Hepatic stellate cell (primary cell): Measurements from ENCODE around the gene UBE2J2.

Source experiments
- DNase-seq: peaks from one replicate; pipeline ENCODE4 v3.0.0; 2011; ENCODE audit warnings: low spot score

Gene UBE2J2

DNA sequence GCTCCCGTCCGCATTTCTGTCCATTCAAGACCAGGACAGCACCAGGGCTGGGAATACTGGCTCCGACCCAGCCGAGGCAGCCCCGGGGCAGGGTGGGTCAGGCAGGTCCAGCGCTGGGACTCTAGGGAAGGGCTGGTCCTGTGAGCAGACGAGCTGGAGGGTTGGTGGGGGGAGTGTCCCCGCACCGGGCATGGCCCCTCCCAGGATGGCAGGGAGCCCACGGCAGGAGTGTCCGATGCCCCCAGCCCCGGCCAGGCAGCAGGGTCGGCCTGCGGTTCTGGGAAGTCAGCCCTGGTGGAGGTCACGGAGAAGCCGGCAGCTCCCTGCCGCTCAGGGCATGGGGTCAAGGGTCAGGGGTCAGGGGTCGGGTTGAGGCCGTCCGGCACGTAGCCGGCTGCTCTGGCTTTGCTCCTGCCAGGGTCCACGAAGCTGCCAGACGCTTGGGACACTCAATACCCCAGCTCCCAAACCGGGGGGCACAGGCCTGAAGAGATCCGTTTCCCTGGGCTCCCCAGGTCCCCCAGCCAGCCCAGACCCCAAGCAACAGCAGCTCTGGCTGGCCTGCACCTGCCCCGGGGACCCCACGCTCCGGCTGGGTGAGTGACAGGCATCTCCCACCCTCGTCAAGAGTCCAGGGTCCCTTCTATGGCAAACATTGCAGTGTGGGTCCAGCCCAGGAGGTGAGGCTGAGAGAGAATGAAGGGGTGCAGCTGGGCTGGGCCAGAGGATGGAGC is 33.9 kb downstream of the UBE2J2 start:
- DNase-seq, result peak; percentile 40

DNA sequence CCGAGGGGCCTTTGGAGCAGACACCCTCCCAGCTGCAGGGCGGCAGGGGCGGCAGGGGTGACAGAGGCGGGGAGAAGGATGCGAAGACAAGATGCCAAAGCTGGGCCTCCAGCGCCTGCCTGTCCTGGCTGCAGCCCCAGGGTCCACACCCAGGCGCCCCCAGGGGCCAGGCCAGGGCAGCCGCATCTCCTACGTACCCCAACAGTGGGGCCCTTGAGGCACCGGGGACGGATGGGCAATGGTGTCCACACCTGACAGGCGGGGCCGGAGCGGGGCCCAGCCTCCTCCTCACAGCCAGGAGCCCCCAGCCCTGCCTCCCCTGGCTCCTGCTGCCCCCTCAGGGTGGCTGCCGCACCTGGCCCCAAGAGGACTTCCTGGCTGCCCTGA is 34.4 kb downstream of the UBE2J2 start:
- no peak for DNase-seq

DNA sequence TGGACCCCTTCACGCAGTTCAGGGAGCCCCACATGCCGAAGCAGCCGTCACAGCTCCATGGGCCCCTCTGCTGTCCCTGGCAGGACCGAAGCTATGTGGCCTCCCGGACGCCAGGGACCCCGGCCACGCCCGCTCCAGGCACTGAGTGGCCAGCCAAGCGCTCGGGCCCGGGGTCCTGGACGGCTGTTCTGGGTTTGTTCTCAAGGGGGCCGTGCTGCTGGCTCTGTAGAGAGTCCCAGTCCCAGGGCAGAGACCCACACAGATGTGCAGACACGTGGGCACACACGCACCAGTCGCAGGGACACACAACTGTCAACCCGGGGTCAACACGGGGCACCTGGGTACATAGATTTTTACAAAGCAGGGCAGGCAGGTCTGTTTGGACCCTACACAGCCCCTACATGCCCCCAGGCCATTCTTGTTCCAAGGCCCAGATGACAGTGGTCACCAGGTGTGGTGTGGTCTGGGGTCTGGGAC is 34.9 kb downstream of the UBE2J2 start:
- DNase-seq, result no peak

DNA sequence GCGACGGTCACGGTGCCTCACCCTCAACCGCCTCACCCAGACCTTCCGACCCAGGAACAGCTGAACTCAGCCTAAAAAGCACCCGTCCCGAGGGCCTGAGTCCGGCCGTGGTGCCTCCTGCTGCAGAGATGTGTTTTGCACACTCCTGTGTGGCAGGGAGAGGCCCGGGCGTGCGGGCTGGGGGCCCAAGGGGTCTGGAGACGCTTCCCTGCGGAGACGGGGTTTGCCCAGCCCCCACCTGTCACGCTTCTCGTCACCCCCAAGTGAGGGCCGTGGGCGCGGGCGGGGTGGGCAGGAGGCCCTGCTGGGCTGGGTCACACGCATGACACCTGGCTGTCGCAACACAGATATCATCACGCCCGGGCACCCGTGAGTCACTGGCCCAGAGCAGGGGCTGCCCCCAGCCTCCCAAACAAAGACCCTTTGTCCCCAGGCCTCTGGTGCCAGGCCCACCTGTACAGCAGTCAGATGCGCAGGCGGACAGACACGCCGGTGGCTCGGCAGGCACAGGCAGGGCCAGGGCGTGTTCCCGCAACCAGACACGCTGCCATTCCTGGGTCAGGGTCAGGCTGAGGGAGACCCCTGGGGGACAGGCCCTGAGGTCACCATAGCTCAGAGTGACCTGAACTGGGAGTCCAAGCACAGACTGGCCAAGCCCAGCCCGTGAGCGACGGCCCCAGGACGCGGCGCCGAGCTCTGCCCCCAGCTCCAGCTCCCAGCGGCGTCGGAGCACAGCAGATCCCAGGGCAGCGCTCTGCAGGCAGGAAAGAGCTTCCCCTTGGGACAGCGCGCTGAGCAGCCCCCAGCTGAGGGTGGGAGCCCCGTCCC is 35.6 kb downstream of the UBE2J2 start:
- no peak for DNase-seq

GRCh38 chr1:1236945-1237873 is 36.4 kb downstream of the UBE2J2 start:
- no peak for DNase-seq

DNA sequence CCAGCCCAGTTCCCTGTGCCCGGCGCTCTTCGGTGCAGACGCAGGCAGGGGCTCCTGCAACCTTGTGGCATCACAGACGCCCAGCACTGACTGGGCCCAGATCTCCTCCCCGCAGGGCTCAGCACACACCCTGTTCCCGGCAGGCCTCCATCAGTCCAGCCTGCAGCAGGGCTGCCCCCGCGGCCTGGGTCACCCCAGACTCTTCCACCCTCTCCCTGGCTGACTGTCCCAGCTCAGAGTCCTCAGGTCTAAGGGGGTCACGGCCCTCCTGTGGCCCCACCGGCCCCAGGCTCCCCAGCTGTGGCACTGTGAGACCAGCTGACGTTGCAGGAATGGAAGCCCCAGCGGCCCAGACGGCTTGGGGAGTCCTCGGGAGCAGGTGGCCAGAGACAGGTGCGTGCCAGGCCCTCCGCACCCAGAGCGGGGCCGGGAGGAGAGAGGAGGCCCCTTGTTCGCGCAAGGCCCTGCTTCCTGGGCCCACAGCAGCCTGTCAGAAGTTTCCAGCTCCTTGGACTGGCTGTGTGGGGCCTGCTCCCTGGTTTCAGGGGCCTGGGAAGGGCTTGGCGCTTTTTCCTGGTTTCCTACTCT is 37.4 kb downstream of the UBE2J2 start:
- no peak for DNase-seq

DNA sequence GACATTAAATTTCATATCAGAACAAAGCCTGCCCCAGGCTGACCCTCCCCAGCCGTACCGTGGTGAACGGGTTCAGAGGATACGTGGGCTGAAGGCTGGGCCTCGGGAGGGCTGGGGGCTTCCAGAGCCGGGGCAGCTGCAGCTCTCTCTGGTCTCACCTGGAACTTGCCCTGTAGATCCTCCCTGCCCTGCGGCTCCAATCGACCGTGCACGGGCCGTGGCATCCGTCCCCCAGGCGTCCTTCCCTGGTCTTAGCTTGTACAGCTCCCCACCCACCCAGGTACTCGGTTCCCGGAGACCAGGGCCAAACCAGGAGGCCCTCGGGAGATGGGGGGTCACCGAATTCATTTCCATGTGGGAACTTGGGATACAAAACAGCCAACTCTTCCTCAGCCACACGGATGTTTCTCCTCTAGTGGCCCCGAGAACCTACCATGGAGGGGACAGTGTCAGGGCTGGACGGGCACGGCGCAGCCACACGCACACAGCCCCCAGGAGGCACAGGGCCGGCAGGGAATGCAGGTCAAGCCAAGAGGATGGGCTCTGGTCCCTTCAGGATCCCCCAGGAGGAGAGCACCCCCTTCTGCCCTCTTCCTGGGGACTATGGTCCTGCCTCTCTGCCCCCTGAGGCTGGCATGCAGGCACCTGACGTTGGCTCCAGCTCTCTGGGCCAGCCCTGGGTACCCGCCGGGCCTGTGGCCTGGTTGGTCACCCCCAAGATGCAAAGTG is 38.5 kb downstream of the UBE2J2 start:
- DNase-seq, result no peak

DNA sequence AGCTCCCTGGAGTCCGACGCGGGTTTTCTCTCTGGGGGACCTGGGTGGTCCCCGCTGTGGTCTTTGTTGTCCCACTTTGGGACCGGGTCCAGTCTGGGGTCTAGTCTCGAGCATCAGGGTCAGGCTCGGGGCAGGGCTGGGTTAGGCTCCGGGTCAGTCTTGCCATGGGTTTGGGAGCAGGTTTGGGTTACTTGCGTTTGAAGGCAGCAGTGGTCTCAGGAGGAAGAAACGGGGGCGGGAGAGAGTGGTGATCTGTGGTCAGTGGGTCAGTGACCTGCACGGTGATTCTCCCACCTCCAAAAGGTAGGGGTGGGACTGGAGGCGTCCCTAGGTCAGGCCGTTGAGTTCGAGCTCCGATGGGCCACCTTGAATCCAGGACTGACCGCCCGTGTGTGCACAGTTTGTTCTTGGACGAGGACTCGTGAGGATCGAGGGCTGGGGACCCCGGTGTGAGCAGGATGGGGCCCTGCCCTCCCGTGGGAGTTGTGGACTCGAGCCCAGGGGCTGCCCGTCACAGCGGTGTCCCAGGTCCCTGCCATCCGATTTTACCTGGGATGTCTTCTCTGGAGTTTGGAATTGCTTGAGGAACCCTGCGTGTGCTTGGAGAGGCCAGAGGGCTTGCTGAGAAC is 39.4 kb downstream of the UBE2J2 start:
- DNase-seq, result no peak

DNA sequence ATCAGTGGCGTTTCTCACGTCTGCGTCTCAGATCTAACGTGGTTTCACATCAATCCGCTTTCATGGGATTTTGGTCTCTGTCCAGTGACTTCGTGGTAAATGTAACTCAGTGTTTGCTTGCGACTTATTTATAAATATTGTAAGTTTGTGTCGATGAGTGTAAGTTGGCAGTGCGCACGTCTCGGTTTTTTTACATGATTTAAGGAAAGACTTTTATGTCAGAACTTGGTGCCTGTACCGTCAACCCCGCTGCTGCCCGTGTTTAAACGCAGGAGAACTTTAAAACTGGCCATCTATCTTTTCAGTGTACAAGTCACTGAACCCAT is 40.1 kb downstream of the UBE2J2 start:
- DNase-seq, result no peak

DNA sequence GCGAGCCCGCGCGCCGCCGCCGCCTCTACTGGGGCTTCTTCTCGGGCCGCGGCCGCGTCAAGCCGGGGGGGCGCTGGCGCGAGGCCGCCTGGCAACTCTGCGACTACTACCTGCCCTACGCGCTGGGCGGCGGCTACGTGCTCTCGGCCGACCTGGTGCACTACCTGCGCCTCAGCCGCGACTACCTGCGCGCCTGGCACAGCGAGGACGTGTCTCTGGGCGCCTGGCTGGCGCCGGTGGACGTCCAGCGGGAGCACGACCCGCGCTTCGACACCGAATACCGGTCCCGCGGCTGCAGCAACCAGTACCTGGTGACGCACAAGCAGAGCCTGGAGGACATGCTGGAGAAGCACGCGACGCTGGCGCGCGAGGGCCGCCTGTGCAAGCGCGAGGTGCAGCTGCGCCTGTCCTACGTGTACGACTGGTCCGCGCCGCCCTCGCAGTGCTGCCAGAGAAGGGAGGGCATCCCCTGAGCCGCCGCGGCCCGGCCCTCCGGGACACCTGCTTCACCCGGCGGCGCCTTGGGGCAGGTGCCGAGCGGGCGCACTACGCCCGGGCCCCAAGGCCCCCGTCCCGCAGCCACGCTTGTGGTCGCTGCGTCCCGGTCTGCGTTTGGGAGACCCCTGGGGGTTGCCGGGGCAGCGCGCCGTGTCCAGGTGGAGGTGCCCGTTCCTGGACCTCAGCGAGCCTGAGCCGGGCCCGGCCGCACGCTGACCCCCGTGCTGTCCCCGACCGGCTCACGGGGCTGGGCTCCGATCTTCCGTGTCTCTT is 40.7 kb downstream of the UBE2J2 start:
- DNase-seq, result no peak

DNA sequence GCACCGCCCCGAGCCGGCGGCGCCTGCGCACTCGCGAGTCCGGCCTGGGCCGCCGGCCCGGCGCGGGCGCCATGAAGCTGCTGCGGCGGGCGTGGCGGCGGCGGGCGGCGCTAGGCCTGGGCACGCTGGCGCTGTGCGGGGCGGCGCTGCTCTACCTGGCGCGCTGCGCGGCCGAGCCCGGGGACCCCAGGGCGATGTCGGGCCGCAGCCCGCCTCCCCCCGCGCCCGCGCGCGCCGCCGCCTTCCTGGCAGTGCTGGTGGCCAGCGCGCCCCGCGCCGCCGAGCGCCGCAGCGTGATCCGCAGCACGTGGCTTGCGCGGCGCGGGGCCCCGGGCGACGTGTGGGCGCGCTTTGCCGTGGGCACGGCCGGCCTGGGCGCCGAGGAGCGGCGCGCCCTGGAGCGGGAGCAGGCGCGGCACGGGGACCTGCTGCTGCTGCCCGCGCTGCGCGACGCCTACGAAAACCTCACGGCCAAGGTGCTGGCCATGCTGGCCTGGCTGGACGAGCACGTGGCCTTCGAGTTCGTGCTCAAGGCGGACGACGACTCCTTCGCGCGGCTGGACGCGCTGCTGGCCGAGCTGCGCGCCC is 41.4 kb downstream of the UBE2J2 start, which contains the start of gene B3GALT6:
Gene B3GALT6 (plus strand): TSS at position 30 of the 588 bp plus-strand sequence. CDS start 42 bp downstream, at position 72.
- no peak for DNase-seq

DNA sequence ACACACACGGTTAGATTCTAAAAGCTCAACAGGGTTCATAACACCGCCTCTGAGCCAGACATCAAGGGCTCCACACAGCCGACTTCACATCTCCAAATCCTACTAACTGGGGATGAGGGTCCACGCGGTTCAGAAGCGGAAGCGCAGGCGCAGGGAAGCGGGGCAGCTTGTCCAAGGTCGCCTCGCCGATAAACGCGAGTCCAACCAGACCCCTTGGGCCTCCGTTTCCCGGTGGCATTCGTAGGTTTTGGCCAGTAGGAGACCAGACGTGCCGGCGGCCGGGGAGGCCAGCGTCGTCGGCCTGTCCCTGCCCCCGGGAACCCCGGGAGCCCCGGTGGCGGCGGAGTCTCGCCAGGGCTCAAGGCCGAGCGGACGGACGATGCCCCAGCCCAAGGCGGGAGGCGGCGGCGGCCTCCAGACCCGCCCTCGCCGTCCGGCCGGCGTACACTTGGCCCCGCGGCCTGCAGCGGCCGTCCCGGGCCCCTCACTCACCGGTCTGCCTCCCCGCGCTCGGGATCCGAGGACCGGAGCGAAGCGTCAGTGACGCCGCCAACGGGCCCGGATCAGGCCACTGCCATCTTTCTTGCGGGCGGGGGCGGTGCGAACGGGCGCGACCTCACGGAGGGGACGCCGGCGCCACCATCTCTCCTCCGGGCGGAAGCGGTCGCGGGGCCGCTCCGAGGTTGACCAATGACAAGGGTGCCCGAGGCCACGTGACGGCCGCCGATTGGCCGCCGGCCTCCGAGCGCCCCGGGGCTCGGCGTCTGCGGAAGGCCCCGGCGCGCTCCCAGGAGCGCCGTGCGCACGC is 42.0 kb downstream of the UBE2J2 start, which contains the start of gene SDF4:
Gene SDF4 (minus strand): TSS at position 602 of the 808 bp plus-strand sequence. CDS start 3,229 bp downstream, outside the sequence.
- DNase-seq, result peak; percentile 100

- DNase-seq, result peak; percentile 94
Measured at GRCh38 chr1:1230656-1231399, 42.8 kb downstream of the UBE2J2 start.

- no peak for DNase-seq
Measured at GRCh38 chr1:1229770-1230169, 43.9 kb downstream of the UBE2J2 start.

- DNase-seq, result no peak
Measured at GRCh38 chr1:1228596-1229321, 44.9 kb downstream of the UBE2J2 start.

DNA sequence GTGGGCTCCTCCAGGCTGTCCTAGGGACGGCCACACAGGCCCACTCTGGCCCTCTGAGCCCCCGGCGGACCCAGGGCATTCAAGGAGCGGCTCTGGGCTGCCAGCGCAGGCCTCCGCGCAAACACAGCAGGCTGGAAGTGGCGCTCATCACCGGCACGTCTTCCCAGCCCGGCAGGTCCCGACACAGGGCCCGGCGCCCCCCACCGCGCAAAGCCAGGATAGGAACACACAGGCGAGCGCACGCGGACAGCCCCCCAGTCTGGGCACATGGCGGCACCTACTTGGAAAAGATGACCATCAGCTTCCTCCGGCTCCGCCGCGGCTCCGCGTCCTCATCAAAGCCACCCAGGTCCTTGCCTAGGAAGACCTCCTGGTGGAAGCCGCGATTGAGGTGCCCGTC is 45.5 kb downstream of the UBE2J2 start:
- DNase-seq, result no peak

DNA sequence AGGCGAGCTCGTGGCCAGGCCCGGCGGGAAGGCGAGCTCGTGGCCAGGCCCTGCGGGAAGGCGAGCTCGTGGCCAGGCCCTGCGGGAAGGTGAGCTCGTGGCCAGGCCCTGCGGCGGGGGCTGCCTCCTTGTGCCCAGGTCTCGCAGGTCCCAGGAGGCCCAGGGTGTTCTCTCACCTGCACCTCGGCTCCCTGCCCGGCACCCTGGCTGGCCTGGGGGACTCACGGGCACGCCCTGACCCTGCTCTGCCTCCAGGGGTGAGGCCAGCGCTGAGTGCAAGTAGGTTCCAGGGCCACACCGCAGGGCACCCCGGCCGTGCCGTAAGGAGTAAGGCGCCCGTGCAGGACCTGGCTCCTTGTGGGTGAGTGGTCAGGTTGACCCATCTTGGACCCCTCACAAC is 46.3 kb downstream of the UBE2J2 start:
- no peak for DNase-seq
